ENCODE measurements around the gene CEMIP. TPM values are rescaled to one million over a fixed set of nuclear protein-coding genes. Genes with fewer than 3 reads are reported as not detected.

Gene CEMIP
- total RNA-seq, 1 donor from 2014 or later: 0.23 TPM

DNA sequence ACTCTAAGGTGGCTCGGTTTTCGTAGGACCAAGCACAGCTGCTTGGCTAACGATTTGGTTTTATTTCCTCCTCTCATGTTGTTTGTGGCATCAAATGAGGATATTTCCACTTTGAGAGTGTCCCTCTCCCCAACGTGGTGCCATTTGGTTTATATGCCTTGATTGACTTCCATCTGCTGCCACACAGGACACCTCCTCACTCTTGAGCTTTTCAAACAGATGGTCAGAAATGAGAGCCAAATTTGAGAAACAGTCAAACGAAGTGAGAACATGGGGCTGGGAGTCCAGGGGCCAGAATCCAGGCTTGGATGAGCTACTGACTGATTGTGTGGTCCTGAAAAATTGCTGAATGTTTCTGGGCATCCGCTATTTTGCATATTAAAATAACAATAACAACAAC is 43.5 kb downstream of the CEMIP start:
- no peak for DNase-seq (ENCODE audit: low spot score)

DNA sequence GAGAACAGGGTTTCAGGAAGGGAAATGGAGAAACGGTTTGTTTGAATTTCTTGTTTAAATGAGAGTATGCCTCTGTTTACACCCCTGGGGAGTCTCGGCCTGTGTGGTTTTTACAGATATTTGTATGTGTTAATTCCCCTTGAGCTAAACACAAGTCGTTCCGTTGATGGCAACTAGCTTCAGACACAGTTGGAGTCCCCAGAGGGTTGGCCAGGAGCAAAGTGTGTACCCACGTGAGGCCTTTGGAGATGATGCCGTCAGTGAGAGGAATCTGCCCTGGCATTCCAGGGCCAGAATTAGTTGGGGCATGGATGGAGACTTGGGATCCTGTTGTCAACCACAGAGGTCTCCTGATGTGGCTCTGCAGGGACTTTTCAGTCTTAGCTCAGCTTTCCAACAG is 44.0 kb downstream of the CEMIP start:
- DNase-seq (ENCODE audit: low spot score): no peak

- no peak for DNase-seq (ENCODE audit: low spot score)
Measured at GRCh38 chr15:80823995-80824394, 44.8 kb downstream of the CEMIP start.

DNA sequence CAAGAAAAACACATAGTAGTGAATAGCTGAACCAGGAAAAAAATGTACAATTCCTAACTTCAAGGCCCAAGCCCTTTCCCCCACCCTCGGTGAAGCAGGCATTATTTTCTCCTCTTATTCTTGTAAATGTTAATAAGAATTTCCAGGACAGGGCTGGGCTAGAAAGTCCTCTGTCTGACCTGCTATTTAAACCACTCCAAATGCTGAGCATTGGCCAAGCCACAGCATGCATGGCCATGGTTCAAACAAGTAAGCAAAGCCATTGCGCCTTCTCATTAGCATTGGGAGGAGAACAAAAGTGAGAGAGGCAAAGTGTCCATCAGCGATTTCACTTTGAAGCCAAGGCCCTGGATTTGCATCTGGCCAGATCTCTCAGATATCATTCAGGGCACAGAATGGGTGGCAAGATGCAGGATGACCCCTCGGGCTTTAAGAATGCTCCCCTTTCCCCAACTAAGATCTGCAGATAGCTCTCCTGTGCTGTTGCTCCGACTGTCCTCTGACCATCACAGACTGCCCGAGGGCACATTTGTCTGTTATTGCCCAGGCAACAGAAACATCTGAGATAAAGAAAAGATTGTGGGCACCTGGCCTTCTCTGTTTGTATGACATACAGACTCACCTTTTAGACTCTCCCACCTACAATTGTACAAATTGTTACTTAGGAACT is 46.3 kb downstream of the CEMIP start:
- DNase-seq (ENCODE audit: low spot score): no peak

GRCh38 chr15:80828796-80829195 is 49.6 kb downstream of the CEMIP start:
- no peak for DNase-seq (ENCODE audit: low spot score)

- DNase-seq (ENCODE audit: low spot score): no peak
Measured at GRCh38 chr15:80830677-80831076, 51.5 kb downstream of the CEMIP start.

GRCh38 chr15:80831192-80831591 is 52.0 kb downstream of the CEMIP start:
- DNase-seq (ENCODE audit: low spot score): no peak

DNA sequence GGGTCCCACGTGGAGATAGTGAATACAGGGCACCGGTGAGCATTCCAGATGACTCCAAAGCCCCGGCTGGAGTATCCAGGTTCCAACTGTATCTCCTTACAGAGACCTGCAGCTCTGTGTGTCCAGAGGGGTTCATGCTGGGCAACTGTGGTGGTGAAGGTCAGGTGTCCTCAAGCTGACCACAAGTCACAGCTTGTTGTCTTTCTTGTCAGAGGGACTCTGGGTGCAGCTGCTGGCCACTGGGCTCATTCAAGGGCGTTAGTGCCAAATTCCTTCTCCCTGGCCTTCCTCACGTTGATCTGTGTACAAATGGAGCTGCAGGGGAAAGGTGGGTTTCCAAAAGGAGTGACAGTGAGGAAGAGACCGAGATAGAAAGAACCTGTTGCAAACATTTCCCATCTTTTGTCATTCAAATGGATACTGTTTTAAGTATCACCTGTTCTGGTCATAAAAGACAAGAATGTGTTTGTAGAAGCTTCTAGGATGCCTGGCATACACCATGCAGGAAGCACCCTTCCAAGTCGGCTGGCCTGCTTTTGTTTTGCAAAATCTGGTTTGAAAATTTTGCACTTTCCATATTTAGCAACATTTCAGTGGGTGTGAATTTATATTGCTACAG is 52.5 kb downstream of the CEMIP start:
- DNase-seq (ENCODE audit: low spot score): no peak

DNA sequence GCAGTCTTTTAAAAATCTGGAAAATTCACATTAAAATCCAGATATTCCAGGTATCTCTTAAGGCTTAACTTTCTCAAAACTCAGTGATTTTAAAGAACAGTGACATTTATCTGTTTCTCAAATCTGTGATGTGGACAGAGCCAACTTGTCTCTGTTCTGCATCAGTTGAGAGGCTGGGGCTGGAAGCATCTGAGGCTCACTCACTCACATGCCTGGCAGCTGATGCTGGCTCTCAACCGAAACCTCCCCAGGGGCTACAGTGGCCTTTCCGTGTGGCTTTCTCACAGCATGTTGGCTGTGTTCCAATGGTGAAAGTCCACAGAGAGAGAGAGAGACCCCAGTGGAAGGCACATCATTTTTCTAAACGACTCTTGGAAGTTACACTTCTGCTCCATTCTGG is 53.5 kb downstream of the CEMIP start:
- no peak for DNase-seq (ENCODE audit: low spot score)

DNA sequence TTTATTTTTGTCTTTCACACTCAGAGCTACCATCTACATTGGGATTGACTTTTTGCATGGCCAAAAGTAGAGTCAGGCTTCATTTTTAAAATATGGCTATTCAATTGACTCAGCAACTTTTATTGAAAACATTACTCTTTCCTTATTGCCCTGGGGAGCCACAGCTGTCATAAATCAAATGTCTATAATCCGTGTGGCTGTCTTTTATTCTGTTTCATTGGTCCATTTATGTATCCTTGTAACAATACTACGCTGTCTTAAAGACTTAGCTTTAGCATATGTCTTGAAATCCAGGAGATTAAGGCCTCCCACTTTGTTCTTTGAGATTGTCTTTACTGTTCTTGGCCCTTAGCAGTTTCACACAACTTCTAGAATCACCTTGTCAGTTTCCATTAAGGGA is 55.2 kb downstream of the CEMIP start:
- DNase-seq (ENCODE audit: low spot score): no peak

GRCh38 chr15:80834906-80835305 is 55.7 kb downstream of the CEMIP start:
- no peak for DNase-seq (ENCODE audit: low spot score)

DNA sequence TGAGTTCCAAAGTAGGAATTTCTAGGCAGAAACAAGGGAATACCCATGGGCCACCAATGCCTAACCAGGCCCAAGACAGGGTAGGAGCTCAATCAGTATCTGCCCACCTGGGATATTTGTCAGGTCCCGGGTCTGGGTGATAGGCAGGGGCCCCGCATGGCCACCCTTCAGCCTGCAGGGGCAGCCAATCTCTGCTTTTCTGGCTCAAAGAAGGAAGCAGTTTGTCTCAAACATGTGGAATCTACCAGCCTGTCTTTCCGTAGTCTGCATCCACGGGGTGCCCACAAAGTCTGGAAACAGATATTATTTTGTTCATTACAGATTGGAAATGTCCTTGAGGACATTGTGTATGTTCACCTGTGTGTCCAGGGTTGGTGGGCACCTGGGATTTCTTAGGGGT is 56.2 kb downstream of the CEMIP start:
- DNase-seq (ENCODE audit: low spot score): no peak

- DNase-seq (ENCODE audit: low spot score): no peak
Measured at GRCh38 chr15:80836223-80836622, 57.1 kb downstream of the CEMIP start.

DNA sequence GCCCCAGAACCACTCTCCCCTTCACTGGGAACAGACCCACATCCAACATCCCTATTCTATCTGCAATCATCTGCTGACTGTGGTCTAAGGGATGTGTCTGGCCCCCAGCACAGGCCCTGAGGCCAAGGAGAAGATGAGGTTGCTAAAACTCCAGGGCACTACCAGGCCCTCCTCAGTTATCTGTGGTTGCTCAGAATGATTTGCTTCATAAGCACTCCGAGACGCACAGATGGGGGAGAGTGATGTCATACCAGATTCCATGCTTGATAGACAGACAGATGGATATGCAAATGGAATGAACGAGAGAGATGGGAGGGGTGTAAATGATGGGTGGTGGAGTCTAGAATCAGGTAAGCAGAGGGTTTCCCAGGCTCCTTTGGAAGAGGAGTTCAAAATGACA is 57.8 kb downstream of the CEMIP start:
- DNase-seq (ENCODE audit: low spot score): no peak

DNA sequence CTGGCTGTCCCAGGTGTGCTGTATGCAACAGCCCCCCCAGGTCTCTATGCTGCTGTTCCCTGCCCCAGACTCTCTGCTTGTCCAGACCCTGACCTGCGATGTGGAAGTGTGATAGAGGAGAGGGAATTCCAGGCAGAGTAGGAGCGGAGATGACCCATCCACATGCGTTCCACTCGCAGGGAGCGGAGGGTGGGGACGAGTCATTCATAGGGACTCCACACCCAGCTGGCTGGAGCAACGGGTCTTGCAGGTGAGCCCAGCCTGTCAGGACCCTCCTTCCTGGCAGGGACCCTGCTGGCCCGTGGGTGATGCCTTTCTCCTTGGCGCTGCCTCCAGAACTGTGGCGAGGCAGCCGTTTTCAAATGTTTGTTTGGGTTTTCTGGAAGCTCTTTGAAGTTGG is 58.8 kb downstream of the CEMIP start:
- no peak for DNase-seq (ENCODE audit: low spot score)

DNA sequence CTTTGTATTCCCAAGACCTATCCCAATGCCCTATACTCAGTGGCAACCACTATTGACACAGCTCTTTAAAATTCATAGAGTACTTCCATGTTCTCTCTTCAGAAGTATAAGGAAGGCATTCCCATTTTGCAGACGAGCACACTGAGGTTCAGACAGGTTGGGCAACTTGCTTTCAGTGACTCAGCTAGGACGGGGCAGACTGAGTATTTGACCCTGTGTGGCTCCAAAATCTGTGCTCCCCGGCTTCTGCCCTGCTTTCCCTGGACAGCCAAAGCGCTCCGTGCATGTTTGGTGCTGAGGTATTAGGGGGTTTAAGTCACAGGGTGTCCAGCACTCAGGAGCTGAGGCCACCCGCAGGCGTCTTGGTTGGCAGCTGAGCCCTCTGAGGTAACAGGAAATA is 59.5 kb downstream of the CEMIP start:
- no peak for DNase-seq (ENCODE audit: low spot score)

- no peak for DNase-seq (ENCODE audit: low spot score)
Measured at GRCh38 chr15:80839764-80840130, 60.6 kb downstream of the CEMIP start.

DNA sequence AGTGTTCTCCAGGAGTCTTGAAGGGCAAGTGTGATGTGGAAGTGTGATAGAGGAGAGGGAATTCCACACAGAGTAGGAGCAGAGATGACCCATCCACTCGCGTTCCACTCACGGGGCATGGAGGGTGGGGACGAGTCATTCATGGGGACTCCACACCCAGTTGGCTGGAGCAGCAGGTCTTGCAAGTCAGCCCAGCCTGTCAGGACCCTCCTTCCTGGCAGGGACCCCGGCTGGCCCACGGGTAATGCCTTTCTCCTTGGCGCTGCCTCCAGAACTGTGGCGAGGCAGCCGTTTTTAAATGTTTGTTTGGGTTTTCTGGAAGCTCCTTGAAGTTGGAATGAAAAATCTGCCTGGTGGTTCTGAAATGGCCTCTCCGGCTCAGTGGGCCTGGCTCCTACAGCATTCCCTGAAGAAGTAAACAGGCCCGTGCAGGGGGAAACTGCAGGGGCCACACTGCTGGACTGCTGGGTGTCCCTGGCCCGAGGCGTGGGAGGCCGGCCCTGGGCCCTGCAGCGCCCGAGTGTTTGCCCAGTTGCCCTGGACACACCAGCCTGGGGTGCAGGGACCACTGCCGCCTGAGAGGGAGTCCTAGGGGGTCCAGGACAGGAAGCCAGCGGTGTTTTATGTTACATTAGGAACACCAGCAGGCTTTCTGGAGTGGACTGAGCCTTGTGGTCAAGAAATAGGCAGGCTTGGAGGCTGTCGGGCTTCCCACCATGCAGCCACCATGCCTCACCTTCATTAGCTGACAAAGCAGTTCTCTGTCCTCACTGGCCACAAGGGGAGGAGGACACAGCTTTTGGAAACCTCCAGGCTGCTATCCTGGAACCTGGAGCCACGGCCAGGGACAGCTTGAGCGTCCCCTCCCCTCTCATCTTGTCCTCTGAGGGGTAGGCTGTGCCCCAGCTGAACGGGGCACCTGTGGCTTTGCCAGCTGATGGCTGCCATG is 61.3 kb downstream of the CEMIP start:
- no peak for DNase-seq (ENCODE audit: low spot score)

DNA sequence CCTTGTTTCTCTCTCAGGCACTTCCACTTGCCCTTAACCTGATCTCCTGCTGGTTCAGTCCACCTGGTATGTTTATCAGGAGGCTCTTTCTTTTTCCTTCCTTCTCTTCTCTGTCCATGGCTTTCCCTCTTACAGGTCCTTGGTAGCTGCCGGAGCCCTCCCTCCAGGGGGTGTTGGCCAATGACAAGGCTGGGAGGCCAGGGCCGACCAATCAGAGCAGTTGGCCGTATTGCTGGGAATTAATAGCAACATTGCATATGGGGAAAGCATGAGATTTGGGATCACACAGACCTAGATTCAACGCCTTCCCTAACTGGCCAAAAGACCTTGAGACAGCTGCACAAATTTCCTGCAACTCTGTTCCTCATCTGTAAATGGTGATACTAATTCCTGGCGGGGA is 62.4 kb downstream of the CEMIP start:
- no peak for DNase-seq (ENCODE audit: low spot score)

DNA sequence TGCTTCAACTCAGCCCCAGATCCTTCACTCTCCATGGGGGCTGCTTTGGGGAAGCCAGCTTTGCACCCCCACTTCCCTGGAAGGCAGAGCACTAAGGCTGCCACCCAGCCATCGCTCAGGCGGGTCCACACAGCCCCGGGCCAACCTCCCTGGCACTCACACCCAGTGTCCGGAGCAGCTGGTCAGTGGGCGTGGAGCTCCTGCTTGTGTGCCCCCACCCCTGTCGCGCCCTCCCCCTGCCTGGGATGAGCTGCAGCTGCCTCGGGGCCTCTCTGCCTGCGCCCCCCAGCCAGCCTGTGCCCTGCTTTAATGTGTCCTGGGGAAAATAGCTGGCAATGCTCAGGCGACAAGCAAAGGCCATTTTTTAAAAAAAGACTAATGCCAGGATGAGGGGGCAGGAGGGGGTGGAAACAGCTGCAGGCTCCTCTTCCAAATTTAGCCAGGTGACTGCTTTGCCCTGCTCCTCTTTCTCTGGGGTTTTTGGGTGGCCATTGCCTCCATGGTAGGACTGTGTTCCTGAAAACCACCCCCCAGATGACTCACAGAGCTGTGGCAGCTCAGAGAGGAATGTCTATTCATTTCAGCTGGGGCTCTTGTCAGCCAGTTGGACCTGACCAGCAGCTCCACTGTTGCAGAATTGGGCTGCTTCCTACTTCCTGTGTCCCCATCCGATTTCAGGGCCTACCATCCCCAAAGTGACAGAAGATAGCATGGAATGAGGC is 65.0 kb downstream of the CEMIP start:
- DNase-seq (ENCODE audit: low spot score): no peak

GRCh38 chr15:80846031-80846815 is 67.1 kb downstream of the CEMIP start:
- DNase-seq (ENCODE audit: low spot score): no peak

Data from ureter (tissue), 1 donor.